HG03060 (cell line): ENCODE results near the gene NAA38.
"Not testable (repeated sequence)": the region's sequence is repeated elsewhere in the genome, so short reads cannot be mapped to it uniquely, and the experiment has no call there.

Experiments
- ATAC-seq: cut with Tn5 transposase; IDR thresholded peaks from one replicate; pipeline ENCODE4 v1.9.1; 2021; ENCODE audit warnings: low read depth, moderate number of reproducible peaks; ENCODE audit not compliant: unreplicated experiment

Gene NAA38

GRCh38 chr17:7831233-7831632, 26.1 kb downstream of the NAA38 start:
- no peak for ATAC-seq

GRCh38 chr17:7830616-7831015, 26.7 kb downstream of the NAA38 start:
- ATAC-seq: no peak

GRCh38 chr17:7825206-7825990, 32.0 kb downstream of the NAA38 start:
- no peak for ATAC-seq

GRCh38 chr17:7824021-7824924, 33.1 kb downstream of the NAA38 start:
- ATAC-seq: no peak

- no peak for ATAC-seq
Observed at GRCh38 chr17:7823581-7824001, 33.8 kb downstream of the NAA38 start.

GRCh38 chr17:7822126-7822525, 35.2 kb downstream of the NAA38 start:
- no peak for ATAC-seq

GRCh38 chr17:7820231-7820630, 37.1 kb downstream of the NAA38 start:
- no peak for ATAC-seq

GRCh38 chr17:7818746-7819645, 38.4 kb downstream of the NAA38 start:
- ATAC-seq: no peak

- ATAC-seq: no peak
Observed at GRCh38 chr17:7818026-7818425, 39.3 kb downstream of the NAA38 start.

GRCh38 chr17:7817643-7817964, 39.8 kb downstream of the NAA38 start:
- ATAC-seq: no peak

- ATAC-seq: no peak
Observed at GRCh38 chr17:7816926-7817642, 40.3 kb downstream of the NAA38 start.

- ATAC-seq: no peak
Observed at GRCh38 chr17:7814969-7815368, 42.4 kb downstream of the NAA38 start.

- ATAC-seq: no peak
Observed at GRCh38 chr17:7811251-7811650, 46.1 kb downstream of the NAA38 start.

GRCh38 chr17:7809791-7810343, 47.5 kb downstream of the NAA38 start:
- not testable (repeated sequence) for ATAC-seq

- no peak for ATAC-seq
Observed at GRCh38 chr17:7809086-7809790, 48.1 kb downstream of the NAA38 start.

- no peak for ATAC-seq
Observed at GRCh38 chr17:7807206-7807605, 50.2 kb downstream of the NAA38 start.
